Tibial artery (tissue), 4 donors: ENCODE data around the gene CTCFL.
A peak's percentile ranks its signal among the peaks of the same experiment; 100 is the strongest.

Experiments
- DNase-seq, 2 donors: peaks; one replicate each; pipeline ENCODE4 v3.0.0-alpha.2; 2019
- H3K27ac ChIP-seq, 2 donors: fragments of 200-600 bp; sonication (generic) in 1 of 2; 1 replicate in 1 of 2; 2 replicates in 1 of 2; pipeline ENCODE4 v1.5.1; 2018 to 2019; ENCODE audit warnings: mild to moderate bottlenecking in 1 of 2
- H3K27me3 ChIP-seq, 2 donors: fragments of 200-600 bp; sonication (generic) in 1 of 2; one replicate each; pipeline versions ENCODE4 v1.5.1 to v1.6.0; 2016 to 2019
- H3K36me3 ChIP-seq, 3 donors: fragments of 200-600 bp; sonication (generic) in 2 of 3; one replicate each; pipeline ENCODE4 v1.5.1; 2016 to 2019; ENCODE audit warnings: mild to moderate bottlenecking in 2 of 3
- H3K4me1 ChIP-seq, 4 donors: fragments of 200-600 bp; sonication (generic) in 2 of 4; 1 replicate in 3 of 4; 2 replicates in 1 of 4; pipeline ENCODE4 v1.5.1; 2016 to 2019
- H3K4me3 ChIP-seq, 2 donors: fragments of 200-600 bp; sonication (generic) in 1 of 2; 1 replicate in 1 of 2; 2 replicates in 1 of 2; pipeline ENCODE4 v1.5.1; 2018 to 2019; ENCODE audit warnings: mild to moderate bottlenecking in 2 of 2
- H3K9me3 ChIP-seq, 3 donors: fragments of 200-600 bp; sonication (generic) in 1 of 3; one replicate each; pipeline ENCODE4 v1.5.1; 2016 to 2019
- CTCF ChIP-seq, 2 experiments: fragments of 200-600 bp in 1 of 2; fragments of 450-650 bp in 1 of 2; IDR thresholded peaks; one replicate each; pipeline ENCODE4 v1.5.1; 2017 to 2019; ENCODE audit warnings: antibody characterized with exemption in 2 of 2, mild to moderate bottlenecking in 1 of 2, moderate library complexity in 1 of 2
- intact Hi-C: fragments of 100-400 bp; cut with DNase I; formaldehyde crosslinking; loops from one replicate; pipeline ENCODE4 v1.15.0; 2023; ENCODE audit warnings: low total_unique reads

CTCFL gene

GRCh38 chr20:57525328-57526086 is 567 bp upstream of the CTCFL start:
- Histone ChIP-seq H3K27me3 (peaks cover 0 to 21% of the 10 kb centered on the region in 2 donors), H3K27ac (no peak overlapping the region), H3K36me3 (no peaks in the 10 kb centered on the region), H3K9me3 (no peaks in the 10 kb centered on the region), H3K4me3 (no peak overlapping the region), H3K4me1 (no peaks in the 10 kb centered on the region)
- DNase-seq: peak in 1 of 2 donors; percentile 44
- intact Hi-C loops: no loop called here
- no peak for TF ChIP-seq CTCF (IDR thresholded peaks at IDR 0.05)

GRCh38 chr20:57523782-57524181 is 1.2 kb downstream of the CTCFL start:
- no peak for TF ChIP-seq CTCF (IDR thresholded peaks at IDR 0.05)
- Histone ChIP-seq H3K9me3 (no peaks in the 10 kb centered on the region), H3K36me3 (no peaks in the 10 kb centered on the region), H3K27me3 (peaks cover 0 to 21% of the 10 kb centered on the region in 2 donors), H3K4me3 (no peak overlapping the region), H3K4me1 (no peaks in the 10 kb centered on the region), H3K27ac (no peak overlapping the region)
- DNase-seq: peak in 1 of 2 donors; percentile 28
- intact Hi-C loops: loop anchor here (5.0 kb wide), 1 partner anchor 684 kb away; no protein-coding TSS in a partner anchor

- TF ChIP-seq CTCF (IDR thresholded peaks at IDR 0.05): no peak
- no peaks in the 10 kb centered on the region for H3K36me3 ChIP-seq
- H3K27ac ChIP-seq: no peak overlapping the region
- peaks cover 0 to 21% of the 10 kb centered on the region in 2 donors for H3K27me3 ChIP-seq
- H3K4me3 ChIP-seq: no peak overlapping the region
- peak in 1 of 2 donors; percentile 29 for DNase-seq
- intact Hi-C loops: loop anchor here (5.0 kb wide), 1 partner anchor 685 kb away; no protein-coding TSS in a partner anchor
- no peaks in the 10 kb centered on the region for H3K9me3 ChIP-seq
- H3K4me1 ChIP-seq: no peaks in the 10 kb centered on the region
These were observed 2.4 kb downstream of the CTCFL start for GRCh38 chr20:57522380-57523140.

- no peak for TF ChIP-seq CTCF (IDR thresholded peaks at IDR 0.05)
- no peak for DNase-seq
- Histone ChIP-seq H3K27me3 (no peaks in the 10 kb centered on the region), H3K36me3 (no peaks in the 10 kb centered on the region), H3K27ac (no peak overlapping the region), H3K9me3 (no peaks in the 10 kb centered on the region), H3K4me3 (no peak overlapping the region), H3K4me1 (no peaks in the 10 kb centered on the region)
- intact Hi-C loops: no loop called here
These were observed 7.0 kb downstream of the CTCFL start for GRCh38 chr20:57517904-57518303.

- Histone ChIP-seq H3K9me3 (no peaks in the 10 kb centered on the region), H3K4me3 (no peak overlapping the region), H3K4me1 (no peaks in the 10 kb centered on the region), H3K27me3 (peaks cover 0 to 5% of the 10 kb centered on the region in 2 donors), H3K27ac (no peak overlapping the region), H3K36me3 (no peaks in the 10 kb centered on the region)
- peak; percentile 81 to 85 for DNase-seq
- intact Hi-C loops: loop anchor here (2.0 kb wide), 1 partner anchor 80 kb away; no protein-coding TSS in a partner anchor
- peak; percentile 80 to 91 for TF ChIP-seq CTCF (IDR thresholded peaks at IDR 0.05)
These were observed 10.6 kb downstream of the CTCFL start for GRCh38 chr20:57514273-57514751.
